DMS153 (cell line): ENCODE results near the gene TRNAU1AP.
"Not testable (repeated sequence)": the region's sequence is repeated elsewhere in the genome, so short reads cannot be mapped to it uniquely, and the experiment has no call there.

Experiments
- DNase-seq: peaks from one replicate; lab custom pipeline; 2025; lab: John Stamatoyannopoulos, UW

TRNAU1AP gene

DNA sequence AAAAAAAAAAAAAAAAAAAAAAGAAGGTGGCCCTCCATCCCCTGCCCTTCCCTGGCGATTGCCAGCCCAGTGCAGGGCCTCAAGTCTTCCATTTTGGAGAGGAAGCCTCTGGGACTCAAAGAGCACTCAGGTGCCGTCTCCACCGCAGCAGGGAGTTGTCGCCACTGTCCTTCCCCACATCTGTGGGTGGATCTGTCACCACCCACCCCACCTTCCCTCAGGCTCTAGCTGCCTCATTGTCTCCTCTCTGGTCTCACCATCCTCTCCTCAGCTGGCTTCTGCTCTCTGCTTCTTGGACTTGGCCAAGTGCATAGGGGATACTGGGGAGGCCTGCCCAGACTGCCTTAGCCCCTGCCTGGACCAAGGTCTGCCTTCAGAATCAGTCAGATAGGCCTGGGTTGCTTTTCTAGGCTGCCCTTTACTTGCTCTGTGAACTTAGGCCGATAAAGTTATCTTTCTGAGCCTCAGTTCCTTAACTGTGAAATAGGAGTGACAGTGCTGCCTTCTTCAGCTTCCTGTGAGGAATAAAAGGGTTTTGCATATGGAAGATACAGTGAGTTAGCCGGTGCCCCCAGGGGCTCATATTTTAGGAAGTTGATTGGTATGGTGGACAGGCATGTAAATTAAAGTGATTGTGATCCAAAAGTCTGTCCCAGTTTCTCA is 31.3 kb upstream of the TRNAU1AP start:
- DNase-seq = no peak

DNA sequence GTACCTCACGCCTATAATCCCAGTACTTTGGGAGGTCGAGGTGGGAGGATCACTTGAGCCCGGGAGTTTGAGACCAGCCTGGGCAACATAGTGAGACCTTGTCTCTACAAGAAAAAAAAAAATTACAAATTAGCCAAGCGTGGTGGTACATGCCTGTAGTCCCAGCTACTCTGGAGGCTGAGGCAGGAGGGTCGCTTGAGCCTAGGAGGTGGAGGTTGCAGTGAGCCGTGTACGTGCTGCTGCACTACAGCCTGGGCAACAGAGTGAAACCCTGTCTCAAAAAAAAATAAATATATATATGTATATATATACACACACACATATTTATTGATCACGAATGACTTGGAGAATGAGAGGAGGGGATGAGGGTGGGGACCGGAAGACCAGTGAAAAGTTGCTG is 30.3 kb upstream of the TRNAU1AP start:
- not testable (repeated sequence) for DNase-seq

DNA sequence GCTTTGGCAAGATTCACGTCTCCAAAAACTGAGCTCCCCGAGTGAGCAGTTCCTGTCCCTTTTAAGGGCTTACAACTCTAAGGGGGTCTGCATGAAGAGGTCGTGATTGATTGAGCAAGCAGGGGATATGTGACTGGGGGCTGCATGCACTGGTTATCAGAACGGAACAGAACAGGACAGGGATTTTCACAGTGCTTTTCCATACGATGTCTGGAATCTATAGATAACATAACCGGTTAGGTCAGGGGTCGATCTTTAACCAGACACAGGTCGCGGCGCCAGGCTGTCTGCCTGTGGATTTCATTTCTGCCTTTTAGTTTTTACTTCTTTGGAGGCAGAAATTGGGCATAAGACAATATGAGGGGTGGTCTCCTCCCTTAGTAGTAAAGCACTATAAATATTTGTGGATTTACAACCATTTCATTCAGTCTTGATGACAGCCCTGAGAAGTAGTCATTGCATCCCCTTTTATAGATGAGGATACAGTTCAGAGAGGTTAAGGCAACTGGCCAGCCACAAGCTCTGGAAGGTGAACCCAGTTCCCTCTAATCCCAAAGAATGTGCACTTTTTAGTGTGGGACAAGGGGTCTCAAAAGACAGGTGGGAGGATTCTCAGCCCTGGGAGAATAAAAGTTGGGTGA is 27.8 kb upstream of the TRNAU1AP start:
- DNase-seq = not testable (repeated sequence)

DNA sequence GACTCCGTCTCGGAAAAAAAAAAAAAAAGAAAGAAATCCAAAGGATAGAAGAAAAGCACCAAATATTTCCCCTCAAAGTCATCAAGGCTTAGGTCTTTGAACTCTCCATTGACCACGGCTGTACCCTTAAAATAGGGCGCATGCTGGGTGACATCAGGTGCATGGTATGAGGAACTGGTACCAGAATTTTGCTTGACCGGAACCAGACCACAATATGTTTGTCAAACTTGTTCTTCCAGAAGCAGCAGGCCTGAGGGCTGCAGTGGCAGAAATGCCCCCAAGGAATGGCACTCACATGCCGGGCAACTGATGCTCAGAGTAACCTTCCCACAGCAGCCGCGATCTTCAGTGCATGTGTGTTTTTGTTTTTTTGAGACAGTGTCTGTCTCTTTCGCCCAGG is 26.0 kb upstream of the TRNAU1AP start:
- DNase-seq = no peak

DNA sequence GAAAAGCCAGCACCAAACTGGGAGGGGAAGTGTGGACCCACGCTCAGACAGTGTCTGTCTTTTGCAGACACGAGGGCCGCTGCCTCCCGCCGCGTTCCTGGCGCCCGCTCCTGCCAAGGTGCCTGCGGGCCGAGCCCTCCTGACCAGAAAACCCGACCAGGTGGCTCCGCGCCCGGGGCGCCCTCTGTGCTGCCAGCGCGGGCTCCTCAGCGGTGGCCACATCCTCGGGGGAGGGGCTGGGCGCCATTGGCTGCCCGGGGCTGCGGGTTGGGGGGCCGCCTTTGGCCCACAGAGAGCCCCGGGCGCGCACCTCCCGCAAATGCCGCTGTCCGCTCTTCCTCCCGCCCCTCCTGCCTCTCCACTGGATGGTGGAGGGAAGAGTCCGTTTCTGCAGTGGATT is 22.4 kb upstream of the TRNAU1AP start:
- DNase-seq = no peak

DNA sequence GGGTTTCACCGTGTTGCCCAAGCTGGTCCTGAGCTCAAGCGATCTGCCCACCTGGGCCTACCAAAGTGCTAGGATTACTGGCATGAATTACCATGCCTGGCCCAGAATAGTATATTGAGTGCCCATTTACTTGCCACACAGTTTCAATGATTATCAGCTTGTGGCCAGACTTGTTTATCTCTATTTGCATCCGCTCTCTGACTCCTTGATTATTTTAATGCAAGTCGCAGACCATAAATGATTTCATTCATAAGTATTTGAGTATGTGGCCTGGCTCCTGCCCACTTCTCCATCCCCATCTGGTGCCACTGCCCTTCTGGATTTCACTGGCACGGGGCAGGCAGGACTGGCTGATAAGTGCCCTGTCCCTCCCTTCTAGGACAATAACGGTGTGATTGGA is 18.2 kb upstream of the TRNAU1AP start:
- no peak for DNase-seq

DNA sequence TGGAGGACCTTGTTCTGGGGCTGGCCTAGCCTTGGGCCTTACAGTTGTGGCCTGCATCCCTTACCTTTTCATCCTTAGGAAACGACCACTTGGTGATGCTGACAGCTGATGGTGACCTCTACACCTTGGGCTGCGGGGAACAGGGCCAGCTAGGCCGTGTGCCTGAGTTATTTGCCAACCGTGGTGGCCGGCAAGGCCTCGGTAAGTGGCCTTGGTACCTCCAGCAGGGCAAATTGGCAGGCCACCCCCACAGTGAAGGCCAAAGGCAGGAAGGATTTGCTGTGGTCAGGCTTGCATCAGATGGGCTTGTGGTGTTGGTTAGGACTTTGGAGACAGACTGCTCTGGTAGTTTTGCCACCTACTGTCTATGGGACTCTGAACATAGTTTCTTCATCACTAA is 17.7 kb upstream of the TRNAU1AP start:
- DNase-seq = no peak

DNA sequence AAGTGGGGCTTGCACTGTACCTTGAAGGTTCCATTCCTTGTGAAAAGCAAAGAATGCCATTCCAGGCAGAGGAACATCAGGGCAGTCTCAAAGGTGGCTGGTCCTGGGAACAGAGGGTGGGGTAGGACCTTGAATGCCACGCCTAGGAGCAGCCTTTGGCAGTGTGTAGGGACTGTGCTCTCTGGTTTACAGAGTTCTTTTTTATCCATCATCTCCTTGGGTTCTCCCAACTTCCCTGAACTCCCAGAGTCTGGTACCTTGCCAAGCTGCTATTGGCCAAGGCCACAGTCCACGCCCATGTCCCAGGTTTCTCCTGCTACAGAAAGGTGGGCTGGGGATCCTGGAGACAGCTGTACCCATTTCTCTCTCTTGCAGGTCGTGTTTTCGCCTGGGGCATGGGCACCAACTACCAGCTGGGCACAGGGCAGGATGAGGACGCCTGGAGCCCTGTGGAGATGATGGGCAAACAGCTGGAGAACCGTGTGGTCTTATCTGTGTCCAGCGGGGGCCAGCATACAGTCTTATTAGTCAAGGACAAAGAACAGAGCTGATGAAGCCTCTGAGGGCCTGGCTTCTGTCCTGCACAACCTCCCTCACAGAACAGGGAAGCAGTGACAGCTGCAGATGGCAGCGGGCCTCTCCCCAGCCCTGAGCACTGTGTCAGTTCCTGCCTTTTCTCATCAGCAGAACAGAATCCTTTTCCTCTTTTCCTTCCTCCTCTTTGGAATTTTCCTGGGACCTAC is 15.3 kb upstream of the TRNAU1AP start:
- no peak for DNase-seq

DNA sequence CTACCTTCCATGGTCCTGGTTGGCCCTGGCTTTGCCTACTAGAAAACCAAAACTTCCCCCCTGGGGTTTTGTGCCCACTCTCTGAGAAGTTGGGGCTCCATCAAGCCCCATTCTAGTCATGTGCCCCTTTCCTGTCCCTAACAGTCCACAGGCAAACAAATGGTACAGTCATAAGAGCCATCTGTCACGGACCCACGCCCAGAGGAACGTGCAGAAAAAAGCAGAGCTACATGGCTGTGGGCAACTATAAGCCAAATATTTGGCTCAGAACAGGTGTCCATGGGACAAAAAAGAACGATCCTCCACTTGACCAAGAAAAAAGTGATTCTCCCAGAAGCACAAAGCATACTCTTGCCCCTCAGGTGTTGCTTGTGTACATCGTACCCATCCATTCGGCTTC is 14.6 kb upstream of the TRNAU1AP start:
- DNase-seq = no peak

DNA sequence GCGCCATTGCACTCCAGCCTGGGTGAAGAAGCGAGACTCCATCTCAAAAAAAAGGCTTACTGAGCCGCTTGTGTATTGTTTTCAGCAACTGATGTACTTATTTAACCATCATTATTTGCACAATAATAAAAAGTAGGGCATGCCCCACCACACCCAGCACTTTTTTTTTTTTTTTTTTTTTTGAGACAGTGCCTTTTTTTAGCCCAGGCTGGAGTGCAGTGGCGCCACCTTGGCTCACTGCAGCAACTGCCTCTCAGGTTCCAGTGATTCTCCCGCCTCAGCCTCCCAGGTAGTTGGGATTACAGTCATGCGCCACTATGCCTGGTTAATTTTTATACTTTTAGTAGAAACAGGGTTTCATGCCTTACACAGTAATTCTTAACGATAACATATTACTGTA is 12.2 kb upstream of the TRNAU1AP start:
- no peak for DNase-seq

DNA sequence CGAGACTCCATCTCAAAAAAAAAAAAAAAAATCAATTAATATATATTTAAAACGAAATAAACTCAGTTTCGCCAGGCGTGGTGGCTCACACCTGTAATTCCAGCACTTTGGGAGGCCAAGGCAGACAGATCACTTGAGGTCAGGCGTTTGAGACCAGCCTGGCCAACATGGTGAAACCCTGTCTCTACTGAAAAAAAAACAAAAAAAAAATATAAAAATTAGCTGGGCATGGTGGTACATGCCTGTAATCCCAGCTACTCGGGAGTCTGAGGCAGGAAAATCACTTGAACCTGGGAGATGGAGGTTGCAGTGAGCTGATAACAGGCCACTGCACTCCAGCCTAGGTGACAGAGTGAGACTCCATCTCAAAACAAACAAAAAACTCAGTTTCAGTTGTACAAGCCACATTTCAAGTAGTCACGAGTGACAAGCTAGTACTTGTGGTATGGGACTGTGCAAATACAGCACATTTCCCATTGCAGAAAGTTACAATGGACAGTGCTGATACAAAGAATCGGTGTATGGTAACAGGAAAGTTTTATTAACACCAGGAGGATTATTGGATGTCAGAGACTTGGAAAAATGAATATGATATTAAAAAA is 11.4 kb upstream of the TRNAU1AP start:
- not testable (repeated sequence) for DNase-seq

DNA sequence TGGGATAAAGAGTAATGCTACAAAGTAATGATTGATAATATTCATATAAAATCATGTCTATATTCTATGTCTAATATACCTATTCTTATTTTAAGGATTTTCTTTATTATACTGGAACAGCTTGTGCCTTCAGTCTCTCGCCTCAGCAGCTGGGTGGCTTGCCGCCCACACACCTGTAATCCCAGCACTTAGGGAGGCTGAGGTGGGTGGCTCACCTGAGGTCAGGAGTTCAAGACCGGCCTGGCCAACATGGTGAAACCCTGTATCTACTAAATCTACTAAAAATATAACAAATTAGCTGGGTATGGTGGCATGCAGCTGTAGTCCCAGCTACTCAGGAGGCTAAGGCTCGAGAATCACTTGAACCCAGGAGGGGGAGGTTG is 7.6 kb upstream of the TRNAU1AP start:
- no peak for DNase-seq

DNA sequence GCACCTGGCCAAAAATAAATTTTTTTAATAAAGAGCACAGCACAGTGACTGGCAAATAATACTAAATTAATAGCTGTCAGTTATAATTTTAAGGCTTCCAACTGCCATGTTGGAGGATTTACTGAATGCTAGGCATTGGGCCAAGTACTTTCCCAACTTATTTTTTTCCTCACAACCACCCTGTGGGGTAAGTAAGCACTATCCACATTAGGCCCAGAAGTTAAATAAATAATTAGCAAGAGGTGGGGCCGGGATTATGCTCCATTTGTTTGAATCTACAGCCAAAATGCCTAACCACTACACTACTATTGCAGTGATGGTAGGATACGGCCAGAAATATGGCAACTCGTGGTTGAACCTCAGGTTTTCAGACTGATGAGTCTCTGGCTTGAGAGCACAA is 4.6 kb upstream of the TRNAU1AP start:
- no peak for DNase-seq

DNA sequence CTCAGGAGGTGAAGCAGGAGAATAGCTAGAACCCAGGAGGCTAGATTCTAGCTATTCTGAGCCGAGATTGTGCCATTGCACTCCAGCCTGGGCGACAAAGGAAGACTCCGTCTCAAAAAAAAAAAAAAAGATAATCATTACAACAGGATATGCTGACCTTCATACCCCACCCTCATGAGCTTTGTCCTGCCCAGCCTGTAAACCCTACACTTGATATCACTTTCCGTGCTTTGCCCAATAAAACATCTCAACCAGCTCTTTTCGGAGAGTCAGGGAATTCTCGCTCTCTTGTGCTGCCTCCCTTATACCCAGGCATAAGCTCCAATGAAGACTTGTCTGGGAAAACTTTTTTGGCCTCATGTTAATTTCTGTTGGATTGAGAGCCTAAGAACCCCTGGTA is 1.5 kb upstream of the TRNAU1AP start:
- no peak for DNase-seq

DNA sequence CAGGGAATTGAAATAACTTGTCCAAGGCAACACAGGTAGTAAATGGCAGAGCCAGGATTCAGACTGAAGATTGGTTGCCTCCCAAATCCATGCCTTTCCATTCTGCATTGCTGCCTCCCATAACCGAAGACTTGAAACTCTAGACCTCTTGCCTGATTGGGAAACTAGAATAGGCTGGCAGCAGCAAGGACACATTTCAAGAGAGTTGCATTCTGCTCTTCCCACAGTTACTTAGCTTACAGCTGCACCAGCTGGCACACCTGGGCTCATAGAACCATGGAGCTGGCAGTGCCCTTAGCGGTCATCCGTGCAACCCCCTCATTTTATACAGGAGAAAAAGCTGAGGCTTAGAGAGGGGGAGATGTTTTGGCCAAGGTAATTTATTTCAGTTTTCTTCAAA is 8.0 kb downstream of the TRNAU1AP start:
- no peak for DNase-seq

DNA sequence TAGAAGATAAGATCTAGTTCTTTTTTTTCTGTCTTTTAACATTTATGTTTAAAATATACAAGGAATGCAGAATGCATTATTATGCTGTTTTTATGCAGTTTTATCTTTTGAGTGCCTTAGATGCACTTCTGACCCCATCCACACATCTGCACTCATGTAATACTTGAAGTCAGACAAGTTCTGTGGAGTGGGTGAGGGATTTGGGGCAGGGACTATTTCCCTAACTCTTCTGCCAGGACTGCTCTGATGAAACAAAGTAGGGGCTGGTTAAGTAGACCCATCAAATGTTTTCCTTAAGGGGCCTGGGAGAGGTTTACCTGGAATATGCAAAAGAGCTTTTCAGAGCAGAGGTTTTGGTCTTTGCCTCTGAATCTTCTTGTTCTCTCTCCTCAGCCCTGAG is 11.4 kb downstream of the TRNAU1AP start:
- DNase-seq = no peak

DNA sequence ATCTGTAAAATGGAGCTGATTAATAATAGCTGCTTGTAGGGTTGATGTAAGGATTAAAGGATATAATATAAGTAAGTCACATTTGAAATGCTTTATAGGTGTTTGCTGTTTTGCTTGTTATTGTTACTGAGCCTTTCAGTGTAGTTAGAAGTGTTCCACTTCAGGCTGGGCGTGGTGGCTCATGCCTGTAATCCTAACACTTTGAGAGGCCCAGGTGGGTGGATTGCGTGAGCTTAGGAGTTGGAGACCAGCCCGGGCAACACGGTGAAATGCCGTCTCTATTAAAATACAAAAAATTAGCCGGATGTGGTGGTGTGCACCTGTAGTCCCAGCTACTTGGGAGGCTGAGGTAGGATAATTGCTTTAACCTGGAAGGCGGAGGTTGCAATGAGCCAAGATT is 12.2 kb downstream of the TRNAU1AP start:
- no peak for DNase-seq

DNA sequence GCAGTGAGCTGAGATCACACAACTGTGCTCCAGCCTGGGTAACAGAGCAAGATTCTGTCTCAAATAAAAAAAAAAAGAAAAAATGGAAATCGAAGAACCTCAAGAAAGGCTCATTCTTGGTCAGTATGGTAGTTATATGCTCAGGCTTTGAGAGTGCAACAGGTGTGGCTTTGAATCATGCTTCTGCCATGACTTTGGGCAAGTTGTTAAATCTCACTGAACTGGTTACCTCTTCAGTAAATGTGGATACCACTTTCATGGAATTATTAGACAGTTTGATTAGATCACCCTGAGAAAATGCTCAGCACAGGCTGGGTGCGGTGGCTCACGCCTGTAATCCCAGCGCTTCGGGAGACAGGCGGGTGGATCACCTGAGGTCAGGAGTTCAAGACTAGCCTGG is 12.8 kb downstream of the TRNAU1AP start:
- DNase-seq = no peak

DNA sequence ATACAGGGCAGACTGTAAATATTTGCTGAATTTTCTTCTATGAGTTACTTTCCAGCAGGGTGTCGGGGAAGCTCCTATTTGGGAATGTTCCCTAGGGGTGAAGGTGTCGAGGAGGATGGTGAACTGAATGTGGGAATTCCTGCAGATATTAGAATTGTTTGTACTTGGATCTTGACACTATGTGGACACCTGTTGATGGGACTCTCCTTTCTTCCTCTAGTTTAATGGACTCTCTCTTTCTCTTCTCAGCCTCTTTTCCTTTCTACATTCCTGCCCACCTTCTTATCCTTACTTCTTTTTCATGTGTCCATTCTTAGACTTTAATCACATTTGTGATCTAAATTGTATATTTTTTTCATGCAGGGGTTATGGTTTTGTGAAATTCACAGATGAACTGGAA is 14.0 kb downstream of the TRNAU1AP start:
- no peak for DNase-seq

DNA sequence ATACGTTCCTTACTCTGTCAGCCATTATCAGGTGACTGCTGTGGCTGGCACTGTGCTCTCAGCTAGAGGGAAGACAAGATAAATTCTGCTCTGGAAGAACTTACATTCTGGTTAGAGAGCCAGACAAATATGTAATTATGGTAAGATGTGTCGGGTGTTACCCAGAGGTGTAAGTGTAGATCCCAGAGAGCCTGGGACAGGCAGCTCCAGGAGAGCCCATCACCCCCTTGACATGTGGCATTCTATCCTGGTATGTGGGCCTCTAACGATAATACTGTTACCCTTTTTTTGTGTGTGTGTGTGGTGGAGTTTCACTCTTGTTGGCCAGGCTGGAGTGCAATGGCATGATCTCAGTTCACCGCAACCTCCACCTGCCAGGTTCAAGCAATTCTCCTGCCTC is 19.0 kb downstream of the TRNAU1AP start:
- DNase-seq = no peak

DNA sequence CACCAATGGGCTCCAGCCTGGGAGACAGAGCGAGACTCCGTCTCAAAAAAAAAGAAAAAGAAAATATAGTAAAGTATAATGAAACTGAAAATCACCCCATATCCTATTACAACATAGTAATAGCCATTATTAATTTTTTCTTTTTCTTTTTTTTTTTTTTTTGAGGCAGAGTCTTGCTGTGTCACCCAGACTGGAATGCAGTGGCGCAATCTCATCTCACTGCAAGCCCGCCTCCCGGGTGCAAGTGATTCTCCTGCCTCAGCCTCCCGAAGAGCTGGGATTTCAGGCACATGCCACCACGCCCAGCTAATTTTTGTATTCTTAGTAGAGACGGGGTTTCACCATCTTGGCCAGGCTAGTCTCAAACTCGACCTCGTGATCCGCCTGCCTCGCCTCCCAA is 20.0 kb downstream of the TRNAU1AP start:
- DNase-seq = not testable (repeated sequence)

DNA sequence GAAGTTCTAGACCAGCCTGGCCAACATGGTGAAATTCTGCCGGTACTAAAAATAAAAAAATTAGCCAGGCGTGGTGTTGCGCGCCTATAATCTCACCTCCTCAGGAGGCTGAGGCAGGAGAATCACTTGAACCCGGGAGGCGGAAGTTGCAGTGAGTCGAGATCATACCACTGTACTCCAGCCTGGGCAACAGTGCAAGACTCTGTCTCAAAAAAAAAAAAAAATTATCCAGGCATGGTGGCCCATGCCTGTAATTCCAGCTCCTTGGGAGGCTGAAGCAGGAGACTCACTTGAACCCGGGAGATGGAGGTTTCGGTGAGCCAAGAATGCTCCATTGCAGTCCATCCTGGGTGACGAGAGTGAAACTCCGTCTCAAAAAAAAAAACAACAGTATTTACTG is 20.7 kb downstream of the TRNAU1AP start:
- DNase-seq = no peak

DNA sequence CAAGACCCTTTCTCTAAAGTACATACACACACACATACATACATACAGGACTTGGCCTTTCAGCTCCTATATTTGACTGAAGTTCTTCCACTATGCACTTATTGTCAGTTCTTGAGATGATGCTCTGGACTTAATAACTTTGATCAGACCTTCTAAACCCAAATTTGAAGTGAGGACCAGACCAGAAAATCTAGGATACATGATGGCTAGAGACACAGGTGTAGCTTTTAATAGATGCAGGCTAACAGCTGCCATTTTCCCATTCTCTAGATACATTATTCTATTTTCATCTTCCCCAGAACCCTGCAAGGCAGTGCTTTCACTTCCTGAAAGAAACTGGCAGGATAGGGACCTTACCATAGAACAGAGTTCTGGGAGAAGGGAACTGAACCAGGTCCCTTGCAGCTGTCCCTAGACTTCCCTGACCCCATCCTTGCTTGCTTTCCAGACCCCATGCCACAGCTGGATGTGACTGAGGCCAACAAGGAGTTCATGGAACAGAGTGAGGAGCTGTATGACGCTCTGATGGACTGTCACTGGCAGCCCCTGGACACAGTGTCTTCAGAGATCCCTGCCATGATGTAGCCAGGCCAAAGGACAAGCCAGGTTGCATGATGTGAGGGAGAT is 24.3 kb downstream of the TRNAU1AP start:
- DNase-seq = no peak
